GM18498 (cell line): ENCODE data around the gene MNT.
A peak's percentile ranks its signal among the peaks of the same experiment; 100 is the strongest.

Experiments used
- ATAC-seq: cut with Tn5 transposase; IDR thresholded peaks from one replicate; pipeline ENCODE4 v1.9.1; 2021; ENCODE audit warnings: mild to moderate bottlenecking, moderate library complexity; ENCODE audit not compliant: unreplicated experiment

The MNT gene

GRCh38 chr17:2396568-2397246 is 4.2 kb downstream of the MNT start:
- ATAC-seq, result no peak

GRCh38 chr17:2396192-2396567 is 4.7 kb downstream of the MNT start:
- ATAC-seq, result no peak

GRCh38 chr17:2395258-2396181 is 5.3 kb downstream of the MNT start:
- no peak for ATAC-seq

GRCh38 chr17:2394775-2395201 is 6.1 kb downstream of the MNT start:
- ATAC-seq, result no peak

- no peak for ATAC-seq
These were observed 6.7 kb downstream of the MNT start for GRCh38 chr17:2393954-2394749.

GRCh38 chr17:2393174-2393953 is 7.5 kb downstream of the MNT start:
- ATAC-seq, result peak; percentile 51

GRCh38 chr17:2392252-2393173 is 8.3 kb downstream of the MNT start:
- peak; percentile 66 for ATAC-seq

GRCh38 chr17:2391597-2392251 is 9.1 kb downstream of the MNT start:
- ATAC-seq, result no peak

- ATAC-seq, result no peak
These were observed 10.5 kb downstream of the MNT start for GRCh38 chr17:2390199-2390836.

- no peak for ATAC-seq
These were observed 12.2 kb downstream of the MNT start for GRCh38 chr17:2388683-2389055.

- no peak for ATAC-seq
These were observed 12.7 kb downstream of the MNT start for GRCh38 chr17:2388020-2388682.

- no peak for ATAC-seq
These were observed 13.5 kb downstream of the MNT start for GRCh38 chr17:2387086-2388019.

GRCh38 chr17:2386400-2387085 is 14.3 kb downstream of the MNT start:
- ATAC-seq, result no peak

GRCh38 chr17:2385240-2386210 is 15.3 kb downstream of the MNT start:
- ATAC-seq, result no peak

- ATAC-seq, result no peak
These were observed 16.3 kb downstream of the MNT start for GRCh38 chr17:2384439-2385127.
